Measurements from ENCODE around the gene FGFR3. TPM values are rescaled to one million over a fixed set of nuclear protein-coding genes. Genes with fewer than 3 reads are reported as not detected.
A peak's percentile ranks its signal among the peaks of the same experiment; 100 is the strongest.

FGFR3 gene
- total RNA-seq, 1 donor from 2014 or later = 30.9 TPM

DNA sequence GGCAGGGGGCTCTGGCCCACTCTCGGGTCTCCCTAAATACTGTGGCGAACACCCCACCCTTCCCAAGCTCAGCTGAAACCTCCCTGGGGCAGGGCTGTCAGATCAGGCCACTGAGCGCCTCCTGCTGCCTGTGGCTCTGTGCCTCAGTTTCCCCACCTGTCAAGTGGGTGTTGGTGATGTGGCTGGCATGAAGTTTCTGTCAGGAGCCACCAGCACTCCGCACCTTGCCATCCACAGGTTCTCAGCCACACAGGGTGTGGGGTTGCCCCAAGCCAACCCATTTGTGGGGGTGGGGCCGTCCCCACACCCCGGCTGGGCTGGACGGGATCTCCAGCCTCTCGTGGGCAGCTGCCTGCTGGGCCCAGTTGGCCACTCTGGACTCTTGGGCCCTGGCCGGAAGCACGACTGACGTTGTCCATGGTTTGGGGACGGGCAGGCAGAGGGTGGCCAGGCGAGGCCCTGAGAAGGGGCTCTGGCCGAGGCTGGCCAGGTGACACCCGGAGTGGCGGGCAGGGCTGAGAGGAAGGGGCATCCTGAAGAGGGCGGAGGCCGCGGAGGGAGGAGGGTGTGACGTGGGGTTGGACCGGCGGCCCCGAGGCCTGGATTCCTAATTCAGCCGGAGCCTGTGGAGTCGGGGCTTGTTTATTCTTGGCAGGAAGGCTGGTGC is 5.5 kb upstream of the FGFR3 start:
- Mint-ChIP-seq H3K36me3 (no peaks in the 10 kb centered on the region), H3K4me3 (no peak overlapping the region), H3K4me1 (peaks cover 4% of the 10 kb centered on the region), H3K27me3 (ENCODE audit: low read depth) (no peaks in the 10 kb centered on the region), H3K9me3 (no peaks in the 10 kb centered on the region), H3K27ac (no peak overlapping the region)
- no peak for TF ChIP-seq CTCF (IDR thresholded peaks at IDR 0.05; ENCODE audit: unreplicated experiment)
- no peak for DNase-seq (ENCODE audit: low spot score in 2 of 2, unreplicated experiment in 2 of 2)

DNA sequence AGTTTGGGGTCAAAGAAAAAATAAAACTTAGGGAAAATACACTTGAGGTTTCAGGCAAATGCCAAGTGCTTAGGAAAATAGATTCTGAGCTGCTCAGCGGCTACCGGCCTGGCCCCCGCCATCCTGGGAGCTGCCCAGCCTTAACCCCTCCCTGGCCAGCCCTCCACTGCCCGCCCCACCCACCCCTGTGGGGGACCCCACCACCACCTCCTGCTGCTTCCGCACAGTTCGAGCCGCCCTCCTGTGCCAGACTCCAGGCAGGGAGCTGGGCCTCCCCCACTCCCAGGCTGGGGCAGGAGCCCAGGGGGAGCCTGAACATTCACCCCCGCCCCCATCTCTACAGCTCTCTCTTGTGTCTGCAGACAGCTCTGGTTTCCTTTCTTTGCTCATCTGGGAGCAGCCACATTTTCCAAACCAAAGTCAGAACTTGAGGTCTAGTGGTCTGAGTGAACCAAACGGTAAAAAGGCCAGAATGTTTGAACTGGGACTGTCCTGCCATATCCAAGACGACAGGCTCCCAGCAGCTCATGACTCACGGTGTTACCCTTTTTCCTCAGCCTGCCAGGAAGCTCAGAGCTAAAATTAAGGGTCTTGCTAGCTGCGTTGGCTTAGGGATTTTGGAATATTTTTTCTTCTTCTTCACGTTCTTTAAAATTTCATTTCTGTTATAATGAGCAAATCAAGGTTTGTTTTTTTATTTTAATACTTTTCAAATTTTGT is 4.7 kb upstream of the FGFR3 start:
- TF ChIP-seq CTCF (IDR thresholded peaks at IDR 0.05; ENCODE audit: unreplicated experiment) = no peak
- DNase-seq (ENCODE audit: low spot score in 2 of 2, unreplicated experiment in 2 of 2) = no peak
- H3K4me3 Mint-ChIP-seq = no peak overlapping the region
- no peaks in the 10 kb centered on the region for H3K36me3 Mint-ChIP-seq
- H3K27me3 Mint-ChIP-seq (ENCODE audit: low read depth) = no peaks in the 10 kb centered on the region
- H3K27ac Mint-ChIP-seq = no peak overlapping the region
- no peaks in the 10 kb centered on the region for H3K9me3 Mint-ChIP-seq
- H3K4me1 Mint-ChIP-seq = peaks cover 2% of the 10 kb centered on the region

DNA sequence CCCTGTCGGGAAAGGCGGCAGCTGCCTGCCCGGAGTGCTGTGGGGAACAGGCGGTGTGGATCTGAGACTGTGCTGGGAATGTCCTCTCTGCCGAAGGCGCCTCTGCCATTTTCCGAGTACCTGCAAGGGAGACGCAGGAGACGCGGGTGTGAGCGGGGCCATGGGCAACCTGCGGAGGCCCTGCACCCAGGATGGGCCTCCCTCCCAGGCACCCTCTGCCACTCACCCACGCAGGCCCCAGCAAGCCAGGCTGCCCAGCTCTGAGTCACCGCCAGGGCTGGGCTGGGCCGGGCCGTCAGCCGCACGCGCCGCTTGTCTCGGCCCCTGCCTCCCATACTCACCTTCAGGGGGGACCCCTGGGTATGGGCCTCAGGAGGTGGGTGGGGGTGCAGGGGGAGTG is 3.5 kb upstream of the FGFR3 start:
- Mint-ChIP-seq H3K27ac (no peak overlapping the region), H3K4me1 (peaks cover 2% of the 10 kb centered on the region), H3K36me3 (no peaks in the 10 kb centered on the region), H3K9me3 (no peaks in the 10 kb centered on the region), H3K27me3 (ENCODE audit: low read depth) (peaks cover 2% of the 10 kb centered on the region), H3K4me3 (no peak overlapping the region)
- TF ChIP-seq CTCF (IDR thresholded peaks at IDR 0.05; ENCODE audit: unreplicated experiment) = no peak
- DNase-seq (ENCODE audit: low spot score in 2 of 2, unreplicated experiment in 2 of 2) = no peak

- H3K4me3 Mint-ChIP-seq = no peak overlapping the region
- no peak for DNase-seq (ENCODE audit: low spot score in 2 of 2, unreplicated experiment in 2 of 2)
- H3K36me3 Mint-ChIP-seq = no peaks in the 10 kb centered on the region
- peaks cover 2% of the 10 kb centered on the region for H3K4me1 Mint-ChIP-seq
- H3K27ac Mint-ChIP-seq = no peak overlapping the region
- TF ChIP-seq CTCF (IDR thresholded peaks at IDR 0.05; ENCODE audit: unreplicated experiment) = no peak
- H3K9me3 Mint-ChIP-seq = no peaks in the 10 kb centered on the region
- H3K27me3 Mint-ChIP-seq (ENCODE audit: low read depth) = peaks cover 2% of the 10 kb centered on the region
Observed at GRCh38 chr4:1790005-1790404, 3.1 kb upstream of the FGFR3 start.

- peaks cover 8% of the 10 kb centered on the region for H3K27me3 Mint-ChIP-seq (ENCODE audit: low read depth)
- H3K27ac Mint-ChIP-seq = no peak overlapping the region
- H3K36me3 Mint-ChIP-seq = no peaks in the 10 kb centered on the region
- no peaks in the 10 kb centered on the region for H3K9me3 Mint-ChIP-seq
- peak overlapping the region; percentile 59 for H3K4me3 Mint-ChIP-seq
- TF ChIP-seq CTCF (IDR thresholded peaks at IDR 0.05; ENCODE audit: unreplicated experiment) = no peak
- H3K4me1 Mint-ChIP-seq = peaks cover 2% of the 10 kb centered on the region
- DNase-seq (ENCODE audit: low spot score in 2 of 2, unreplicated experiment in 2 of 2) = no peak
Observed at GRCh38 chr4:1792158-1792831, 798 bp upstream of the FGFR3 start.
